Breast epithelium (tissue), 3 donors: ENCODE measurements around the gene KIF5B.

ENCODE experiments used
- POLR2A ChIP-seq: fragments of 450-650 bp; IDR thresholded peaks from one replicate; pipeline ENCODE4 v1.6.1; 2016; ENCODE audit warnings: antibody characterized with exemption, mild to moderate bottlenecking, moderate library complexity
- POLR2AphosphoS5 ChIP-seq, 3 donors: sonication (generic); formaldehyde crosslinking; IDR thresholded peaks; one replicate each; pipeline ENCODE4 v1.6.1; 2017; ENCODE audit warnings: antibody characterized with exemption in 3 of 3
- TF ChIP-seq, protein P1 (sequence below), 3 donors: fragments of 450-650 bp; IDR thresholded peaks; one replicate each; pipeline ENCODE4 v1.5.1; 2016 to 2017; ENCODE audit warnings: antibody characterized with exemption in 3 of 3, mild to moderate bottlenecking in 3 of 3, moderate library complexity in 3 of 3

DNA sequence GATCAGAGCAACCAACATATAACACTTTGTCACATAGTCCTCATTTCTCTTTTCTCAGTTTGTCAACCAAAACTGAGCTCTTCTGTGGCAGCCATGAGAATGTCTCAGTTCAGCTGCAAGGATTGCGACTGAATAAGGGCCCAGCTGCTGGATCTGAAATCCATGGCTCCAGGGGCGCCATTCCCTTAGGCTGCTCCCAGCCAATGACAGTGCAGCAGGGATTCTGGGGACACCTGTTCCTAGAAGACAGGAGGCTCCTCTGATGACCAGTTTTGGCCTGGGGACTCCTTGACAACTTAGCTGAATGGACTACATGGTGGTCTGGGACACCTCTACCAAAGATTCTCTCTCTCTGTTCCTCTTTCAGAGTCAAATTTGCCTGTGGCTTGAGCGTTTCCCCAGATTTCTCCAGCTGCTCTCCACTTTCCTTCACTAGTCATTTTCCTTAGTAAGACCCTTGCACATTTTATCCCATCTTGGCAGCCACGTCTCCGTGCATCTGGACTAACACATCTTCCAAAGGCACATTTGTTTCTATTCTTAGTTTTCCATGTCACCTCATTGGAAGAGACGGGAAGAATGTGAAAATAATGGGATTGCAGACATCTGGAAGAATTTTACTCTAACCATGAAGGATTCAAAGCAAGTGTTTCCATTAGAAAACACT lies 28.1 kb upstream of the KIF5B start:
- TF ChIP-seq POLR2A (no peak), POLR2AphosphoS5 (IDR thresholded peaks at IDR 0.05) (no peak)
- TF ChIP-seq, protein P1, sequence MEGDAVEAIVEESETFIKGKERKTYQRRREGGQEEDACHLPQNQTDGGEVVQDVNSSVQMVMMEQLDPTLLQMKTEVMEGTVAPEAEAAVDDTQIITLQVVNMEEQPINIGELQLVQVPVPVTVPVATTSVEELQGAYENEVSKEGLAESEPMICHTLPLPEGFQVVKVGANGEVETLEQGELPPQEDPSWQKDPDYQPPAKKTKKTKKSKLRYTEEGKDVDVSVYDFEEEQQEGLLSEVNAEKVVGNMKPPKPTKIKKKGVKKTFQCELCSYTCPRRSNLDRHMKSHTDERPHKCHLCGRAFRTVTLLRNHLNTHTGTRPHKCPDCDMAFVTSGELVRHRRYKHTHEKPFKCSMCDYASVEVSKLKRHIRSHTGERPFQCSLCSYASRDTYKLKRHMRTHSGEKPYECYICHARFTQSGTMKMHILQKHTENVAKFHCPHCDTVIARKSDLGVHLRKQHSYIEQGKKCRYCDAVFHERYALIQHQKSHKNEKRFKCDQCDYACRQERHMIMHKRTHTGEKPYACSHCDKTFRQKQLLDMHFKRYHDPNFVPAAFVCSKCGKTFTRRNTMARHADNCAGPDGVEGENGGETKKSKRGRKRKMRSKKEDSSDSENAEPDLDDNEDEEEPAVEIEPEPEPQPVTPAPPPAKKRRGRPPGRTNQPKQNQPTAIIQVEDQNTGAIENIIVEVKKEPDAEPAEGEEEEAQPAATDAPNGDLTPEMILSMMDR (IDR thresholded peaks at IDR 0.05) = no peak
